HCT116 (cell line): ENCODE measurements around the gene LGALS12. TPM values are rescaled to one million over a fixed set of nuclear protein-coding genes. Genes with fewer than 3 reads are reported as not detected.

Source experiments
- ATAC-seq: fragments of 200-7000 bp; cut with Tn5 transposase; 2 replicates; pipeline ENCODE4 v1.9.1; 2020; ENCODE audit warnings: mild to moderate bottlenecking, moderate library complexity
- BruUV-seq: library from RNA; stranded (reverse); fragments of 400-500 nt; replicated peaks from 2 replicates; lab custom pipeline; 2021; lab: Mats Ljungman, UMichigan
- CTCF ChIA-PET: fragments of 300-600 bp; sonication (Branson Sonifier 250); formaldehyde crosslinking; loops from one replicate; lab custom pipeline; 2021; ENCODE audit warnings: antibody characterized with exemption; lab: Charles Lee
- POLR2A ChIA-PET: fragments of 300-600, 350-600 bp; sonication (Branson Sonifier 250); formaldehyde crosslinking; loops from one replicate; lab custom pipeline; 2021; ENCODE audit warnings: antibody characterized with exemption; lab: Charles Lee
- RAD21 ChIA-PET, 2 experiments: fragments of 300-600 bp; sonication (Branson Sonifier 250); formaldehyde crosslinking; loops; one replicate each; lab custom pipeline; 2023; ENCODE audit warnings: low total read pairs in 2 of 2; ENCODE audit not compliant: uncharacterized antibody in 2 of 2, unreplicated experiment in 2 of 2, low non-redundant PET in 1 of 2; lab: Charles Lee
- DNase-seq: peaks from one replicate; pipeline ENCODE4 v3.0.0-alpha.2; 2010; ENCODE audit warnings: low read depth, low spot score
- H2AFZ ChIP-seq: fragments of 200-600 bp; shearing (Covaris generic), sonication (generic); 2 replicates; pipeline ENCODE4 v1.6.1; 2017; ENCODE audit warnings: low read depth, mixed run types, mixed read lengths, antibody characterized with exemption, low read length; ENCODE audit not compliant: poor library complexity, severe bottlenecking
- H3K27ac ChIP-seq: 2 replicates; pipeline ENCODE4 v1.5.1; 2012; ENCODE audit warnings: low read depth, low read length
- H3K27me3 ChIP-seq: fragments of 200-600 bp; sonication (generic); 2 replicates; pipeline ENCODE4 v1.6.1; 2016; ENCODE audit warnings: mixed run types, low read length, mixed read lengths; ENCODE audit not compliant: insufficient read depth
- H3K36me3 ChIP-seq, 2 experiments: fragments of 200-500 bp in 1 of 2; fragments of 200-600 bp in 1 of 2; sonication (Bioruptor generic) in 1 of 2; sonication (generic) in 1 of 2; 2 replicates each; pipeline versions ENCODE4 v1.5.1 to v1.6.1; 2014 to 2016; ENCODE audit warnings: low read length in 2 of 2, inconsistent platforms in 1 of 2, mixed read lengths in 1 of 2, mixed run types in 1 of 2; ENCODE audit not compliant: insufficient read depth in 2 of 2, control insufficient read depth in 1 of 2
- H3K4me1 ChIP-seq, 2 experiments: fragments of 200-600 bp in 1 of 2; sonication (generic) in 1 of 2; 2 replicates each; pipeline versions ENCODE4 v1.5.1 to v1.6.1; 2012 to 2017; ENCODE audit warnings: low read length in 2 of 2, inconsistent platforms in 1 of 2, mild to moderate bottlenecking in 1 of 2, mixed read lengths in 1 of 2, mixed run types in 1 of 2, moderate library complexity in 1 of 2; ENCODE audit not compliant: insufficient read depth in 2 of 2, control insufficient read depth in 1 of 2
- H3K4me2 ChIP-seq: fragments of 200-600 bp; sonication (generic); 2 replicates; pipeline ENCODE4 v1.6.1; 2017; ENCODE audit warnings: mixed run types, low read length, mixed read lengths
- H3K4me3 ChIP-seq, 2 experiments: fragments of 200-600 bp in 1 of 2; sonication (generic) in 1 of 2; replicated peaks in 1 of 2; 2 replicates each; pipeline ENCODE4 v1.5.1; 2011 to 2016; ENCODE audit warnings: low read length in 2 of 2, control low read depth in 1 of 2, low read depth in 1 of 2, mild to moderate bottlenecking in 1 of 2, mixed read lengths in 1 of 2, mixed run types in 1 of 2
- H3K79me2 ChIP-seq: fragments of 200-600 bp; sonication (generic); 2 replicates; pipeline ENCODE4 v1.6.1; 2017; ENCODE audit warnings: mild to moderate bottlenecking, mixed run types, low read length, moderate library complexity, mixed read lengths; ENCODE audit not compliant: insufficient read depth
- H3K9ac ChIP-seq: fragments of 200-600 bp; sonication (generic); 2 replicates; pipeline ENCODE4 v1.6.1; 2016; ENCODE audit warnings: low read length, mixed read lengths
- H3K9me2 ChIP-seq: fragments of 200-600 bp; sonication (generic), shearing (Covaris generic); 2 replicates; pipeline ENCODE4 v1.6.1; 2017; ENCODE audit warnings: mixed run types, mild to moderate bottlenecking, moderate library complexity; ENCODE audit not compliant: insufficient read depth
- H3K9me3 ChIP-seq, 2 experiments: fragments of 200-500 bp in 1 of 2; fragments of 200-600 bp in 1 of 2; sonication (Bioruptor generic) in 1 of 2; sonication (generic) in 1 of 2; 2 replicates each; pipeline ENCODE4 v1.6.1; 2014 to 2017; ENCODE audit warnings: low read length in 2 of 2, mixed read lengths in 2 of 2, inconsistent platforms in 1 of 2, low read depth in 1 of 2, mild to moderate bottlenecking in 1 of 2, mixed run types in 1 of 2, moderate library complexity in 1 of 2; ENCODE audit not compliant: control insufficient read depth in 1 of 2, insufficient read depth in 1 of 2
- H4K20me1 ChIP-seq: fragments of 200-600 bp; sonication (generic), shearing (Covaris generic); 2 replicates; pipeline ENCODE4 v1.6.1; 2017; ENCODE audit warnings: mixed run types, mild to moderate bottlenecking, moderate library complexity; ENCODE audit not compliant: insufficient read depth
- EGR1 ChIP-seq: IDR thresholded peaks from 2 replicates; pipeline ENCODE4 v1.6.1; 2012; ENCODE audit warnings: low read depth
- ELF1 ChIP-seq: IDR thresholded peaks from 2 replicates; pipeline ENCODE4 v1.6.1; 2012; ENCODE audit warnings: low read depth, borderline replicate concordance
- EZH2phosphoT487 ChIP-seq: fragments of 200-600 bp; IDR thresholded peaks from 2 replicates; pipeline ENCODE4 v1.6.1; 2018; ENCODE audit warnings: antibody characterized with exemption, borderline replicate concordance
- FOSL1 ChIP-seq: IDR thresholded peaks from 2 replicates; pipeline ENCODE4 v1.6.1; 2012; ENCODE audit warnings: low read depth
- POLR2A ChIP-seq: IDR thresholded peaks from 2 replicates; pipeline ENCODE4 v1.7.0; 2011; ENCODE audit warnings: borderline replicate concordance; ENCODE audit not compliant: insufficient read depth, insufficient read length; ENCODE audit errors: extremely low read depth
- POLR2AphosphoS5 ChIP-seq: IDR thresholded peaks from 2 replicates; pipeline ENCODE4 v1.6.1; 2011; ENCODE audit warnings: mild to moderate bottlenecking, low read depth, low read length, moderate library complexity
- RAD21 ChIP-seq: IDR thresholded peaks from 2 replicates; pipeline ENCODE4 v1.6.1; 2012; ENCODE audit warnings: low read depth, mild to moderate bottlenecking
- SIN3A ChIP-seq: IDR thresholded peaks from 2 replicates; pipeline ENCODE4 v1.6.1; 2012; ENCODE audit warnings: low read depth
- SP1 ChIP-seq: IDR thresholded peaks from 2 replicates; pipeline ENCODE4 v1.6.1; 2012; ENCODE audit warnings: low read depth
- SRF ChIP-seq: IDR thresholded peaks from 2 replicates; pipeline ENCODE4 v1.6.1; 2012; ENCODE audit warnings: low read depth
- TCF7L2 ChIP-seq: IDR thresholded peaks from 2 replicates; pipeline ENCODE4 v1.7.0; 2011; ENCODE audit warnings: borderline replicate concordance, inconsistent platforms; ENCODE audit not compliant: insufficient read depth, insufficient read length; ENCODE audit errors: extremely low read depth
- ZFX ChIP-seq: fragments of 450-650 bp; IDR thresholded peaks from 2 replicates; pipeline ENCODE4 v1.6.1; 2017
- ZNF274 ChIP-seq: fragments of 200-500 bp; sonication (Bioruptor generic); IDR thresholded peaks from 2 replicates; pipeline ENCODE4 v1.6.1; 2014; ENCODE audit warnings: mild to moderate bottlenecking, low read depth, low read length, inconsistent platforms
- intact Hi-C: fragments of 100-400 bp; cut with micrococcal nuclease; formaldehyde crosslinking; loops from 2 replicates; pipeline ENCODE4 v1.10.0; 2022
- total RNA-seq: library from RNA; stranded (reverse); gene quantifications from one replicate; pipeline ENCODE4 v1.2.1, GENCODE V29; 2021; ENCODE audit not compliant: unreplicated experiment
- TF ChIP-seq, protein P1 (sequence below): IDR thresholded peaks from 2 replicates; pipeline ENCODE4 v1.6.1; 2012
- TF ChIP-seq, protein P2 (sequence below): IDR thresholded peaks from 2 replicates; pipeline ENCODE4 v1.6.1; 2011; ENCODE audit warnings: mild to moderate bottlenecking, low read length, moderate library complexity; ENCODE audit not compliant: insufficient replicate concordance; ENCODE audit errors: extremely low read depth
- TF ChIP-seq, protein P3 (sequence below): IDR thresholded peaks from 2 replicates; pipeline ENCODE4 v1.6.1; 2012
- TF ChIP-seq, protein P4 (sequence below): IDR thresholded peaks from 2 replicates; pipeline ENCODE4 v1.6.1; 2012; ENCODE audit warnings: low read depth

LGALS12 gene
- total RNA-seq, 1 experiment from 2014 or later, result not detected

DNA sequence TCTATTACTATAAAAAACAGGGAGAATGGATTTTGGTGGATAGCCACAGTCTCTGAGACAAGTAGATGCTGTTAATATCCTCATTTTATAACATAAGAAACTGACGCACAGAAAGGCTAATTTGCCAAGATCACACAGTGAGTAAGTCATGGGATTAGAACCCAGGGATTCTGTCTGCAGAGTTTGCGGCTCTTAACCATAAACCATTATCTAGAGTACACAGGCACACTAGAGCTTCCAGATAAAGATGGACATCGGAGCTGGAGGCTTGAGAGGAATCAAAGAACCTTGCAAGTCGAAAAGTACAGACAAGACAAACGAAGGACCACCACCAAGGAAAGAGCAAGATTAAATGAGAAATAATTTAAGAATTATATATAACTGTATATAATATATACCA is 11.3 kb downstream of the LGALS12 start:
- Histone ChIP-seq H4K20me1 (no peaks in the 10 kb centered on the region), H3K4me2 (no peak overlapping the region), H3K36me3 (no peaks in the 10 kb centered on the region), H3K4me1 (no peaks in the 10 kb centered on the region), H3K27ac (no peak overlapping the region), H3K27me3 (no peaks in the 10 kb centered on the region), H3K9me3 (no peaks in the 10 kb centered on the region), H3K4me3 (no peak overlapping the region), H3K79me2 (no peaks in the 10 kb centered on the region), H2AFZ (no peak overlapping the region), H3K9ac (no peak overlapping the region), H3K9me2 (no peaks in the 10 kb centered on the region)
- ATAC-seq (no peak), DNase-seq (no peak)
- TF ChIP-seq, protein P1, sequence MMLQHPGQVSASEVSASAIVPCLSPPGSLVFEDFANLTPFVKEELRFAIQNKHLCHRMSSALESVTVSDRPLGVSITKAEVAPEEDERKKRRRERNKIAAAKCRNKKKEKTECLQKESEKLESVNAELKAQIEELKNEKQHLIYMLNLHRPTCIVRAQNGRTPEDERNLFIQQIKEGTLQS, result no peak
- TF ChIP-seq ZFX (no peak), POLR2A (no peak), TCF7L2 (no peak), EZH2phosphoT487 (no peak), SP1 (no peak), ZNF274 (no peak), SIN3A (no peak), FOSL1 (no peak), EGR1 (no peak), RAD21 (no peak), POLR2AphosphoS5 (no peak), SRF (no peak), ELF1 (no peak)
- TF ChIP-seq, protein P2, sequence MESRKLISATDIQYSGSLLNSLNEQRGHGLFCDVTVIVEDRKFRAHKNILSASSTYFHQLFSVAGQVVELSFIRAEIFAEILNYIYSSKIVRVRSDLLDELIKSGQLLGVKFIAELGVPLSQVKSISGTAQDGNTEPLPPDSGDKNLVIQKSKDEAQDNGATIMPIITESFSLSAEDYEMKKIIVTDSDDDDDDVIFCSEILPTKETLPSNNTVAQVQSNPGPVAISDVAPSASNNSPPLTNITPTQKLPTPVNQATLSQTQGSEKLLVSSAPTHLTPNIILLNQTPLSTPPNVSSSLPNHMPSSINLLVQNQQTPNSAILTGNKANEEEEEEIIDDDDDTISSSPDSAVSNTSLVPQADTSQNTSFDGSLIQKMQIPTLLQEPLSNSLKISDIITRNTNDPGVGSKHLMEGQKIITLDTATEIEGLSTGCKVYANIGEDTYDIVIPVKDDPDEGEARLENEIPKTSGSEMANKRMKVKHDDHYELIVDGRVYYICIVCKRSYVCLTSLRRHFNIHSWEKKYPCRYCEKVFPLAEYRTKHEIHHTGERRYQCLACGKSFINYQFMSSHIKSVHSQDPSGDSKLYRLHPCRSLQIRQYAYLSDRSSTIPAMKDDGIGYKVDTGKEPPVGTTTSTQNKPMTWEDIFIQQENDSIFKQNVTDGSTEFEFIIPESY, result no peak
- TF ChIP-seq, protein P3, sequence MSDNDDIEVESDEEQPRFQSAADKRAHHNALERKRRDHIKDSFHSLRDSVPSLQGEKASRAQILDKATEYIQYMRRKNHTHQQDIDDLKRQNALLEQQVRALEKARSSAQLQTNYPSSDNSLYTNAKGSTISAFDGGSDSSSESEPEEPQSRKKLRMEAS, result no peak
- TF ChIP-seq, protein P4, sequence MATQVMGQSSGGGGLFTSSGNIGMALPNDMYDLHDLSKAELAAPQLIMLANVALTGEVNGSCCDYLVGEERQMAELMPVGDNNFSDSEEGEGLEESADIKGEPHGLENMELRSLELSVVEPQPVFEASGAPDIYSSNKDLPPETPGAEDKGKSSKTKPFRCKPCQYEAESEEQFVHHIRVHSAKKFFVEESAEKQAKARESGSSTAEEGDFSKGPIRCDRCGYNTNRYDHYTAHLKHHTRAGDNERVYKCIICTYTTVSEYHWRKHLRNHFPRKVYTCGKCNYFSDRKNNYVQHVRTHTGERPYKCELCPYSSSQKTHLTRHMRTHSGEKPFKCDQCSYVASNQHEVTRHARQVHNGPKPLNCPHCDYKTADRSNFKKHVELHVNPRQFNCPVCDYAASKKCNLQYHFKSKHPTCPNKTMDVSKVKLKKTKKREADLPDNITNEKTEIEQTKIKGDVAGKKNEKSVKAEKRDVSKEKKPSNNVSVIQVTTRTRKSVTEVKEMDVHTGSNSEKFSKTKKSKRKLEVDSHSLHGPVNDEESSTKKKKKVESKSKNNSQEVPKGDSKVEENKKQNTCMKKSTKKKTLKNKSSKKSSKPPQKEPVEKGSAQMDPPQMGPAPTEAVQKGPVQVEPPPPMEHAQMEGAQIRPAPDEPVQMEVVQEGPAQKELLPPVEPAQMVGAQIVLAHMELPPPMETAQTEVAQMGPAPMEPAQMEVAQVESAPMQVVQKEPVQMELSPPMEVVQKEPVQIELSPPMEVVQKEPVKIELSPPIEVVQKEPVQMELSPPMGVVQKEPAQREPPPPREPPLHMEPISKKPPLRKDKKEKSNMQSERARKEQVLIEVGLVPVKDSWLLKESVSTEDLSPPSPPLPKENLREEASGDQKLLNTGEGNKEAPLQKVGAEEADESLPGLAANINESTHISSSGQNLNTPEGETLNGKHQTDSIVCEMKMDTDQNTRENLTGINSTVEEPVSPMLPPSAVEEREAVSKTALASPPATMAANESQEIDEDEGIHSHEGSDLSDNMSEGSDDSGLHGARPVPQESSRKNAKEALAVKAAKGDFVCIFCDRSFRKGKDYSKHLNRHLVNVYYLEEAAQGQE, result no peak
- CTCF ChIA-PET, result no interaction called here
- intact Hi-C loops, result no loop called here
- BruUV-seq, result no TSS peak
- RAD21 ChIA-PET, result no interaction called here
- POLR2A ChIA-PET, result no interaction called here
